NT2/D1 (cell line): ENCODE data around the gene KLF9.

ENCODE experiments used
- DNase-seq: peaks from one replicate; pipeline ENCODE4 v3.0.0-alpha.2; 2011; ENCODE audit warnings: low read depth, low spot score
- H3K27me3 ChIP-seq: 2 replicates; pipeline ENCODE4 v1.6.0; 2011; ENCODE audit warnings: mild to moderate bottlenecking; ENCODE audit not compliant: insufficient read length, insufficient read depth
- H3K36me3 ChIP-seq: 2 replicates; pipeline ENCODE4 v1.6.1; 2011; ENCODE audit warnings: mild to moderate bottlenecking, low read length, mixed read lengths; ENCODE audit not compliant: insufficient read depth, insufficient read length
- H3K4me1 ChIP-seq: 2 replicates; pipeline ENCODE4 v1.5.1; 2011; ENCODE audit not compliant: insufficient read depth, insufficient read length
- H3K4me3 ChIP-seq: 2 replicates; pipeline ENCODE4 v1.5.1; 2011; ENCODE audit warnings: low read depth; ENCODE audit not compliant: insufficient read length
- H3K9ac ChIP-seq: 2 replicates; pipeline ENCODE4 v1.6.0; 2011; ENCODE audit warnings: low read depth; ENCODE audit not compliant: insufficient read length
- H3K9me3 ChIP-seq: 2 replicates; pipeline ENCODE4 v1.5.1; 2011; ENCODE audit warnings: mild to moderate bottlenecking, low read length; ENCODE audit not compliant: insufficient read depth
- SUZ12 ChIP-seq: IDR thresholded peaks from 2 replicates; pipeline ENCODE4 v1.6.1; 2011; ENCODE audit not compliant: insufficient read length, insufficient read depth; ENCODE audit errors: extremely low read depth
- YY1 ChIP-seq: IDR thresholded peaks from 2 replicates; pipeline ENCODE4 v1.6.1; 2011; ENCODE audit not compliant: insufficient read length, insufficient read depth
- ZNF274 ChIP-seq: IDR thresholded peaks from 2 replicates; pipeline ENCODE4 v1.6.1; 2011; ENCODE audit warnings: mild to moderate bottlenecking, low read depth, low read length

KLF9 gene

GRCh38 chr9:70450738-70451137 is 36.3 kb upstream of the KLF9 start:
- Histone ChIP-seq H3K4me3 (no peak overlapping the region), H3K27me3 (no peaks in the 10 kb centered on the region), H3K4me1 (no peaks in the 10 kb centered on the region), H3K36me3 (no peaks in the 10 kb centered on the region), H3K9ac (no peak overlapping the region), H3K9me3 (peaks cover 12% of the 10 kb centered on the region; the same call in 1 of the 2 replicates)
- DNase-seq = no peak
- no peak for TF ChIP-seq YY1
- no peak for TF ChIP-seq ZNF274

DNA sequence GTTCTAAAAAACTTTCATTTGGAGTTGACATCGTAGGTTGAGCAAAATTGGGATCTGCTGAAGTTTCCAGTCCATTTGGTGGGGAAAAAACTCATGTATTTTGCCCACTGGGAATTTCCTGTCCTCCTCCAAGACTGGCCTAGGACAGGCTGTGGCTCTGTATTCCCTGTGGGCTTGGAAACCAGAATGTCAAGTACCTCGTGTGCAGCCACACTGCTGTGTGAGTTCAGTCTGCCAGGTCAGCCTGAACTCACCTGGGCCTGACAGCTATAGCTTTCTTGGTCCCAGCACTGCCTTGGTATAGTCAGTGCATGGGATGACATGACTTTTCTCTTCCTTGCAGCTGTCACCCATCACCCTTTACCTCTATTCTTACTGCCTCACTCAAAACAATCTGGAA is 35.0 kb upstream of the KLF9 start:
- H3K9me3 ChIP-seq = peaks cover 20% of the 10 kb centered on the region; the same call in 1 of the 2 replicates
- TF ChIP-seq YY1 (no peak), ZNF274 (no peak), SUZ12 (no peak)
- no peak overlapping the region for H3K9ac ChIP-seq
- DNase-seq = no peak
- H3K4me1 ChIP-seq = no peaks in the 10 kb centered on the region
- no peaks in the 10 kb centered on the region for H3K36me3 ChIP-seq
- H3K4me3 ChIP-seq = no peak overlapping the region
- no peaks in the 10 kb centered on the region for H3K27me3 ChIP-seq

GRCh38 chr9:70448919-70449318 is 34.5 kb upstream of the KLF9 start:
- Histone ChIP-seq H3K4me1 (no peaks in the 10 kb centered on the region), H3K27me3 (no peaks in the 10 kb centered on the region), H3K36me3 (no peaks in the 10 kb centered on the region), H3K9me3 (peaks cover 20% of the 10 kb centered on the region; the same call in 1 of the 2 replicates), H3K4me3 (no peak overlapping the region), H3K9ac (no peak overlapping the region)
- DNase-seq = no peak
- no peak for TF ChIP-seq ZNF274
- TF ChIP-seq YY1 = no peak
- TF ChIP-seq SUZ12 = no peak

DNA sequence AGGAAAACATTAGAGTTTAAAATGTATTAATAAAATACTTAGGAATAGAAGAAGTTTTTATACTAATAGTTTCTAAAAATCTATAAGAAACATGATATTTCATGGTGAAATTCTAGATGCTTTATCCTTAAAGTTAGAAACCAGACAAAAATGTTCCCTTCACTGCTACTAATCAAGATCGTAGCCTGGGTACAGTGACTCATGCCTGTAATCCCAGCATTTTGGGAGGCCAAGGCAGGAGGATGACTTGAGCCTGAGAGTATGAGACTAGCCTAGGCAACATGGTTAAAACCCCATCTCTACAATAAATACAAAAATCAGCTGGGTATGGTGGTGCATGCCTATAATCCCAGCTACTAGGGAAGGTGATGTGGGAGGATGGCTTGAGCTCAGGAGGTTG is 30.4 kb upstream of the KLF9 start:
- TF ChIP-seq ZNF274 = no peak
- no peak for TF ChIP-seq YY1
- TF ChIP-seq SUZ12 = no peak
- DNase-seq = no peak
- H3K4me1 ChIP-seq = no peaks in the 10 kb centered on the region
- no peaks in the 10 kb centered on the region for H3K27me3 ChIP-seq
- H3K9me3 ChIP-seq = peaks cover 20% of the 10 kb centered on the region; the same call in 1 of the 2 replicates
- H3K4me3 ChIP-seq = no peak overlapping the region
- H3K36me3 ChIP-seq = no peaks in the 10 kb centered on the region
- H3K9ac ChIP-seq = no peak overlapping the region

GRCh38 chr9:70442328-70442848 is 27.9 kb upstream of the KLF9 start:
- Histone ChIP-seq H3K9ac (no peak overlapping the region), H3K9me3 (peaks cover 17% of the 10 kb centered on the region; the same call in 1 of the 2 replicates), H3K36me3 (no peaks in the 10 kb centered on the region), H3K27me3 (no peaks in the 10 kb centered on the region), H3K4me3 (no peak overlapping the region), H3K4me1 (no peaks in the 10 kb centered on the region)
- no peak for DNase-seq
- TF ChIP-seq ZNF274 (no peak), SUZ12 (no peak), YY1 (no peak)

- Histone ChIP-seq H3K4me3 (no peak overlapping the region), H3K4me1 (no peaks in the 10 kb centered on the region), H3K36me3 (no peaks in the 10 kb centered on the region), H3K9me3 (peaks cover 13% of the 10 kb centered on the region; the same call in 1 of the 2 replicates), H3K9ac (no peak overlapping the region), H3K27me3 (no peaks in the 10 kb centered on the region)
- TF ChIP-seq YY1 (no peak), ZNF274 (no peak), SUZ12 (no peak)
- DNase-seq = no peak
Measured at GRCh38 chr9:70441622-70442021, 27.2 kb upstream of the KLF9 start.

DNA sequence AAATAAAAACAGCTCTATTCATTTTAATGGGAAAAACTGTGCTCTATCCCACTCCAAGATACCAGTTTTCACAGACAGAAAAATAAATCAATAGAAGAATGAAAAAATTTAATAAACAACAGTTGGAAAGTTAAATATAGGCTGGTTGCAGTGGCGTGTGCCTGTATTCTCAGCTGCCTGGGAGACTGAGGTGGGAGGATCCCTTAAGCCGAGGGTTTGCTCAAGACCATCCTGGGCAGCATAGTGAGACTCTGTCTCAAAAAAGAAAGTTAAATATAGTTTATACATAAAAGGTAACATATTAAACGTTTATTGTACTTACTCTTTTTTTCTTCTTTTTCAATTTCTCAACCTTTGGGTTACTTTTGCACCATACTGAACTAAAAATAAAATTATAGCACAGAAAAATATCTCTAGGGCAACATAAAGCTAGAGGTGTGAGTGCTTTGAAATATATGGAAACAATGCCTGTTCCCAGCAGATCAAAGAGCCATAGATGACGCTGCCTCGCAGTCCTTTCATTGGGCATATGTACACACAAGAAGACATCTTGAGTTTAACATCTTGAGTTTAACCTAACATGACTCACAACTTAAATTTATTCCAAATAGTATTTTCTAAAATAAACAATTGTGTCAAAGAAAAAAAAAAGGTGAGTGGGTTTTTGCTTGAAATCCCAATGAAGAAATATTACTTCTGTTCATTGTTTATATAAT is 25.7 kb upstream of the KLF9 start:
- Histone ChIP-seq H3K4me1 (no peaks in the 10 kb centered on the region), H3K4me3 (no peak overlapping the region), H3K9ac (no peak overlapping the region), H3K9me3 (peaks cover 2% of the 10 kb centered on the region; the same call in 1 of the 2 replicates), H3K27me3 (no peaks in the 10 kb centered on the region), H3K36me3 (no peaks in the 10 kb centered on the region)
- DNase-seq = no peak
- TF ChIP-seq YY1 (no peak), SUZ12 (no peak), ZNF274 (no peak)
